HUES6 (cell line): ENCODE results near the gene SLC1A1.

Source experiments
- H3K27ac ChIP-seq: 2 replicates; pipeline ENCODE4 v1.7.0; 2013; ENCODE audit warnings: low read depth, mild to moderate bottlenecking, low read length, inconsistent platforms
- H3K27me3 ChIP-seq: 2 replicates; pipeline ENCODE4 v1.6.1; 2013; ENCODE audit warnings: low read length; ENCODE audit not compliant: control insufficient read depth, insufficient read depth
- H3K36me3 ChIP-seq: 2 replicates; pipeline ENCODE4 v1.6.1; 2013; ENCODE audit warnings: low read length; ENCODE audit not compliant: control insufficient read depth, insufficient read depth
- H3K4me1 ChIP-seq: 2 replicates; pipeline ENCODE4 v1.6.1; 2013; ENCODE audit warnings: low read length; ENCODE audit not compliant: control insufficient read depth, insufficient read depth
- H3K4me3 ChIP-seq: 2 replicates; pipeline ENCODE4 v1.5.1; 2013; ENCODE audit warnings: low read depth, low read length
- H3K9ac ChIP-seq: one replicate; pipeline ENCODE4 v1.6.1; 2013; ENCODE audit warnings: mild to moderate bottlenecking, low read length
- H3K9me3 ChIP-seq: 2 replicates; pipeline ENCODE4 v1.6.1; 2013; ENCODE audit warnings: low read depth, low read length; ENCODE audit not compliant: control insufficient read depth, insufficient read depth

SLC1A1 gene

GRCh38 chr9:4503103-4503502, 12.8 kb downstream of the SLC1A1 start:
- no peaks in the 10 kb centered on the region for H3K27me3 ChIP-seq
- H3K27ac ChIP-seq = no peak overlapping the region
- no peaks in the 10 kb centered on the region; the same call in 1 of the 2 replicates for H3K4me1 ChIP-seq
- no peaks in the 10 kb centered on the region for H3K36me3 ChIP-seq
- no peaks in the 10 kb centered on the region for H3K9me3 ChIP-seq
- H3K4me3 ChIP-seq = no peak overlapping the region
- no peak overlapping the region for H3K9ac ChIP-seq

- Histone ChIP-seq H3K27ac (no peak overlapping the region), H3K9ac (no peak overlapping the region), H3K27me3 (no peaks in the 10 kb centered on the region), H3K9me3 (no peaks in the 10 kb centered on the region), H3K4me3 (no peak overlapping the region), H3K4me1 (no peaks in the 10 kb centered on the region; the same call in 1 of the 2 replicates), H3K36me3 (no peaks in the 10 kb centered on the region)
Observed at GRCh38 chr9:4504250-4504649, 14.0 kb downstream of the SLC1A1 start.

GRCh38 chr9:4506490-4506889, 16.2 kb downstream of the SLC1A1 start:
- Histone ChIP-seq H3K27me3 (no peaks in the 10 kb centered on the region), H3K4me1 (no peaks in the 10 kb centered on the region)

GRCh38 chr9:4507306-4508130, 17.2 kb downstream of the SLC1A1 start:
- Histone ChIP-seq H3K27me3 (no peaks in the 10 kb centered on the region), H3K36me3 (no peaks in the 10 kb centered on the region), H3K4me3 (no peak overlapping the region), H3K9me3 (peaks cover 2% of the 10 kb centered on the region; the same call in 1 of the 2 replicates), H3K27ac (no peak overlapping the region), H3K4me1 (no peaks in the 10 kb centered on the region), H3K9ac (no peak overlapping the region)

More at GRCh38 chr9:4506490-4506889, 16.2 kb downstream of the SLC1A1 start:
- Histone ChIP-seq H3K4me3 (no peak overlapping the region), H3K27ac (no peak overlapping the region), H3K9me3 (peaks cover 2% of the 10 kb centered on the region; the same call in 1 of the 2 replicates), H3K36me3 (no peaks in the 10 kb centered on the region), H3K9ac (no peak overlapping the region)

- Histone ChIP-seq H3K27me3 (no peaks in the 10 kb centered on the region), H3K36me3 (no peaks in the 10 kb centered on the region), H3K4me1 (no peaks in the 10 kb centered on the region), H3K9me3 (peaks cover 2% of the 10 kb centered on the region; the same call in 1 of the 2 replicates), H3K9ac (no peak overlapping the region), H3K27ac (no peak overlapping the region), H3K4me3 (no peak overlapping the region)
Observed at GRCh38 chr9:4508246-4508906, 18.1 kb downstream of the SLC1A1 start.

GRCh38 chr9:4508907-4509589, 18.8 kb downstream of the SLC1A1 start:
- Histone ChIP-seq H3K4me3 (no peak overlapping the region), H3K36me3 (no peaks in the 10 kb centered on the region), H3K4me1 (peaks cover 4% of the 10 kb centered on the region), H3K9me3 (peaks cover 2% of the 10 kb centered on the region; the same call in 1 of the 2 replicates), H3K27me3 (no peaks in the 10 kb centered on the region; the same call in 1 of the 2 replicates), H3K9ac (no peak overlapping the region), H3K27ac (no peak overlapping the region)

- Histone ChIP-seq H3K4me3 (no peak overlapping the region), H3K4me1 (peaks cover 10% of the 10 kb centered on the region), H3K36me3 (no peaks in the 10 kb centered on the region), H3K9me3 (peaks cover 2% of the 10 kb centered on the region; the same call in 1 of the 2 replicates), H3K27ac (no peak overlapping the region), H3K9ac (no peak overlapping the region), H3K27me3 (no peaks in the 10 kb centered on the region; the same call in 1 of the 2 replicates)
Observed at GRCh38 chr9:4509590-4509984, 19.3 kb downstream of the SLC1A1 start.

GRCh38 chr9:4510546-4511322, 20.5 kb downstream of the SLC1A1 start:
- Histone ChIP-seq H3K27ac (no peak overlapping the region), H3K4me3 (no peak overlapping the region), H3K4me1 (peaks cover 21% of the 10 kb centered on the region), H3K9ac (no peak overlapping the region), H3K9me3 (peaks cover 2% of the 10 kb centered on the region; the same call in 1 of the 2 replicates), H3K27me3 (peaks cover 3% of the 10 kb centered on the region; the same call in 1 of the 2 replicates), H3K36me3 (no peaks in the 10 kb centered on the region)

- no peak overlapping the region for H3K4me3 ChIP-seq
Observed at GRCh38 chr9:4514252-4515128, 24.2 kb downstream of the SLC1A1 start.

More at GRCh38 chr9:4514252-4515128, 24.2 kb downstream of the SLC1A1 start:
- Histone ChIP-seq H3K4me1 (peaks cover 22% of the 10 kb centered on the region), H3K9ac (no peak overlapping the region), H3K36me3 (no peaks in the 10 kb centered on the region), H3K9me3 (peaks cover 2% of the 10 kb centered on the region; the same call in 1 of the 2 replicates), H3K27ac (no peak overlapping the region), H3K27me3 (peaks cover 3% of the 10 kb centered on the region; the same call in 1 of the 2 replicates)
